HG02884 (cell line): ENCODE data around the gene EGR2.

Source experiments
- ATAC-seq: cut with Tn5 transposase; IDR thresholded peaks from one replicate; pipeline ENCODE4 v1.9.1; 2021; ENCODE audit warnings: mild to moderate bottlenecking, moderate library complexity; ENCODE audit not compliant: unreplicated experiment

The EGR2 gene

GRCh38 chr10:62818426-62819011 is 2.4 kb upstream of the EGR2 start:
- ATAC-seq = no peak

GRCh38 chr10:62817766-62818425 is 1.7 kb upstream of the EGR2 start:
- ATAC-seq = peak; percentile 33

- ATAC-seq = peak; percentile 16
These were observed 1.1 kb upstream of the EGR2 start for GRCh38 chr10:62817121-62817765.

GRCh38 chr10:62816076-62816330 is 163 bp downstream of the EGR2 start:
- no peak for ATAC-seq

GRCh38 chr10:62815381-62816075 is 638 bp downstream of the EGR2 start:
- no peak for ATAC-seq

GRCh38 chr10:62814756-62815380 is 1.3 kb downstream of the EGR2 start:
- ATAC-seq = no peak

- no peak for ATAC-seq
These were observed 2.2 kb downstream of the EGR2 start for GRCh38 chr10:62813981-62814380.

GRCh38 chr10:62813453-62813852 is 2.7 kb downstream of the EGR2 start:
- ATAC-seq = no peak

GRCh38 chr10:62812672-62813439 is 3.3 kb downstream of the EGR2 start:
- ATAC-seq = no peak

GRCh38 chr10:62811159-62811875 is 4.8 kb downstream of the EGR2 start:
- peak; percentile 56 for ATAC-seq

GRCh38 chr10:62810156-62810902 is 5.8 kb downstream of the EGR2 start:
- ATAC-seq = no peak

- ATAC-seq = no peak
These were observed 9.9 kb downstream of the EGR2 start for GRCh38 chr10:62806251-62806650.

- no peak for ATAC-seq
These were observed 10.7 kb downstream of the EGR2 start for GRCh38 chr10:62805231-62806099.

- ATAC-seq = peak; percentile 82
These were observed 11.6 kb downstream of the EGR2 start, which contains the start of gene ADO for GRCh38 chr10:62804356-62805230. ADO (plus strand) TSS chr10:62804720; CDS start chr10:62805060, 340 bp downstream.

- ATAC-seq = no peak
These were observed 12.3 kb downstream of the EGR2 start for GRCh38 chr10:62803724-62804355.

GRCh38 chr10:62801871-62802270 is 14.3 kb downstream of the EGR2 start:
- no peak for ATAC-seq

GRCh38 chr10:62796896-62797295 is 19.3 kb downstream of the EGR2 start:
- no peak for ATAC-seq
